Vagina (tissue), 2 donors: ENCODE results near the gene POLR2M. TPM values are rescaled to one million over a fixed set of nuclear protein-coding genes. Genes with fewer than 3 reads are reported as not detected.

Experiments used
- DNase-seq, 2 donors: peaks; one replicate each; pipeline ENCODE4 v3.0.0-alpha.2; 2017; ENCODE audit errors: extremely low spot score in 2 of 2
- H3K27ac ChIP-seq: fragments of 200-600 bp; sonication (generic); one replicate; pipeline ENCODE4 v1.5.1; 2019
- H3K27me3 ChIP-seq: fragments of 200-600 bp; sonication (generic); one replicate; pipeline ENCODE4 v1.5.1; 2019
- H3K36me3 ChIP-seq, 2 donors: fragments of 200-600 bp; sonication (generic); one replicate each; pipeline ENCODE4 v1.5.1; 2017 to 2019
- H3K4me1 ChIP-seq: fragments of 200-600 bp; sonication (generic); one replicate; pipeline ENCODE4 v1.5.1; 2019
- H3K4me3 ChIP-seq, 2 donors: fragments of 200-600 bp; sonication (generic); 1 replicate in 1 of 2; 2 replicates in 1 of 2; pipeline ENCODE4 v1.5.1; 2016 to 2019
- H3K9me3 ChIP-seq: fragments of 200-600 bp; sonication (generic); one replicate; pipeline ENCODE4 v1.5.1; 2019
- POLR2A ChIP-seq, 2 donors: fragments of 450-650 bp; IDR thresholded peaks; one replicate each; pipeline ENCODE4 v1.6.1; 2017; ENCODE audit warnings: antibody characterized with exemption in 2 of 2, mild to moderate bottlenecking in 2 of 2, moderate library complexity in 2 of 2
- POLR2AphosphoS5 ChIP-seq, 2 donors: sonication (generic); formaldehyde crosslinking; IDR thresholded peaks; one replicate each; pipeline ENCODE4 v1.9.0; 2017; ENCODE audit warnings: antibody characterized with exemption in 2 of 2, mild to moderate bottlenecking in 2 of 2, low read depth in 1 of 2; ENCODE audit not compliant: insufficient read depth in 1 of 2
- intact Hi-C: fragments of 100-400 bp; cut with DNase I; formaldehyde crosslinking; loops from one replicate; pipeline ENCODE4 v1.15.1; 2023
- total RNA-seq: library from RNA; depleted of rRNA; stranded (reverse); fragments of >200 nt; gene quantifications from one replicate; pipeline ENCODE4 v1.2.3, GENCODE V29; 2016
- TF ChIP-seq, protein P1 (sequence below), 3 experiments: fragments of 450-650 bp in 2 of 3; fragments of 200-600 bp in 1 of 3; sonication (generic) in 1 of 3; IDR thresholded peaks; one replicate each; pipeline ENCODE4 v1.5.1; 2017 to 2019; ENCODE audit warnings: antibody characterized with exemption in 3 of 3, mild to moderate bottlenecking in 2 of 3, moderate library complexity in 2 of 3

The POLR2M gene
- total RNA-seq, 1 donor from 2014 or later = 204 TPM

DNA sequence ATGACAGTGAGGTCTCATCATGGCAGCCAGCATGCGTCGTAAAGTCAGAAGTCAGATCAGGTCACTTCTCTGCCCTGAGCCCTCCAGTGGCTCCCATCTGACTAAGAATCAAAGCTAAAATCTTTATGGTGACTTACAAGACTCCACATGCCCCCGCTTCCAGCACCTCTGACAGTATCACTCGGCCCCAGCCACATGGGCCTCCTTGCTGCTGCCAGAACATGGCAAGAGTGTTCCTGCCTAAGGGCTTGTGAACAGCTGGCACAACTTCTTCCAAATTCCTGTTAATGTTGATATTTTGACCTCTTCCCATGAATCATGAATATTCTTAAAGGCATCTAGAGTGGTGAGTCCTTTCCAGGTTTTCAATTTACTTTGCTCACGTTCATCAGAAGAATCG, 20.5 kb downstream of the POLR2M start:
- TF ChIP-seq POLR2A (IDR thresholded peaks at IDR 0.05) (no peak), POLR2AphosphoS5 (IDR thresholded peaks at IDR 0.05; ENCODE audit: insufficient read depth in 1 of 2, low read depth in 1 of 2) (no peak)
- TF ChIP-seq, protein P1, sequence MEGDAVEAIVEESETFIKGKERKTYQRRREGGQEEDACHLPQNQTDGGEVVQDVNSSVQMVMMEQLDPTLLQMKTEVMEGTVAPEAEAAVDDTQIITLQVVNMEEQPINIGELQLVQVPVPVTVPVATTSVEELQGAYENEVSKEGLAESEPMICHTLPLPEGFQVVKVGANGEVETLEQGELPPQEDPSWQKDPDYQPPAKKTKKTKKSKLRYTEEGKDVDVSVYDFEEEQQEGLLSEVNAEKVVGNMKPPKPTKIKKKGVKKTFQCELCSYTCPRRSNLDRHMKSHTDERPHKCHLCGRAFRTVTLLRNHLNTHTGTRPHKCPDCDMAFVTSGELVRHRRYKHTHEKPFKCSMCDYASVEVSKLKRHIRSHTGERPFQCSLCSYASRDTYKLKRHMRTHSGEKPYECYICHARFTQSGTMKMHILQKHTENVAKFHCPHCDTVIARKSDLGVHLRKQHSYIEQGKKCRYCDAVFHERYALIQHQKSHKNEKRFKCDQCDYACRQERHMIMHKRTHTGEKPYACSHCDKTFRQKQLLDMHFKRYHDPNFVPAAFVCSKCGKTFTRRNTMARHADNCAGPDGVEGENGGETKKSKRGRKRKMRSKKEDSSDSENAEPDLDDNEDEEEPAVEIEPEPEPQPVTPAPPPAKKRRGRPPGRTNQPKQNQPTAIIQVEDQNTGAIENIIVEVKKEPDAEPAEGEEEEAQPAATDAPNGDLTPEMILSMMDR (IDR thresholded peaks at IDR 0.05) = no peak
- no peak overlapping the region for H3K4me3 ChIP-seq
- intact Hi-C loops = no loop called here
- H3K27me3 ChIP-seq = no peaks in the 10 kb centered on the region
- H3K4me1 ChIP-seq = no peaks in the 10 kb centered on the region
- H3K36me3 ChIP-seq = no peaks in the 10 kb centered on the region
- DNase-seq = no peak
- no peaks in the 10 kb centered on the region for H3K9me3 ChIP-seq
- H3K27ac ChIP-seq = no peak overlapping the region

DNA sequence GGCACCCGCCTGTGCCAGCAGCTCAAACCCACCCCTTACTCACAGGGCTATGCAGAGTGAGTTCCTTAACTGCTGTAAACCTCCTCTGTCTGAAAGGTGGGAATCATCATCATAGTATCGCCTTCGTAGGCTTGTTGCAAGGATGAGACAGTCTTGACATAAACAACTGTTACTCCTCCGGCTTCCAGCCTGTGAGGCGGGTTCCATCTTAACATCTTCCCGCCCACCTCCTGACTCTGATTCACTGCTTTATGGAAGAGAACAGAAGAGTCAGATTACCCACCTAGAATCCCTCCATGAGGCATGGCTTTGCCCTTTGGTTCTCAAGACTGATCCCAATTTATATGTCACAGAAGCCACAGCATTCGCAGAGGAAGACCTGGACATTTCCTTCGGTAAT, 21.9 kb downstream of the POLR2M start:
- Histone ChIP-seq H3K9me3 (no peaks in the 10 kb centered on the region), H3K4me1 (no peaks in the 10 kb centered on the region), H3K36me3 (no peaks in the 10 kb centered on the region), H3K27ac (no peak overlapping the region), H3K4me3 (no peak overlapping the region), H3K27me3 (no peaks in the 10 kb centered on the region)
- TF ChIP-seq POLR2AphosphoS5 (IDR thresholded peaks at IDR 0.05; ENCODE audit: insufficient read depth in 1 of 2, low read depth in 1 of 2) (no peak), POLR2A (IDR thresholded peaks at IDR 0.05) (no peak)
- TF ChIP-seq, protein P1 (IDR thresholded peaks at IDR 0.05) = no peak
- no peak for DNase-seq
- intact Hi-C loops = no loop called here

DNA sequence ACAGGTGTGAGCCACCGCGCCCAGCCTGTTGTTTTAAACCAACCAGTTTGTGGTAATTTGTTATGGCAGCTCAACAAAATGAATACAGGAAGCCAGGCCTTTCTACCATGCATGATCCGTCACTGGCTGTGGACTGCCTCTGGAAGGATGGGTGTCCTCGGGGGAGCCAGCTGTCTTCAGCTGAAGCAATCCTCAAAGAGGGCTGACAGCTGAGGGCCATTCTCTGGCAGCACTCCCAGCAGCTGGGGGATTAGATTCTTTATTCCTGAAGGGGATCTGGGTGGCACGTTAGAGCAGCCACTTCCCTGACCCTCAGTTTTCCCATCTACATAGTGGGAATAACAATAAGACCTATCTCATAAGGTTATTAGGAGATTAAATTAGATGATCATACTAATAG, 24.4 kb downstream of the POLR2M start:
- intact Hi-C loops = no loop called here
- H3K27me3 ChIP-seq = no peaks in the 10 kb centered on the region
- DNase-seq = no peak

DNA sequence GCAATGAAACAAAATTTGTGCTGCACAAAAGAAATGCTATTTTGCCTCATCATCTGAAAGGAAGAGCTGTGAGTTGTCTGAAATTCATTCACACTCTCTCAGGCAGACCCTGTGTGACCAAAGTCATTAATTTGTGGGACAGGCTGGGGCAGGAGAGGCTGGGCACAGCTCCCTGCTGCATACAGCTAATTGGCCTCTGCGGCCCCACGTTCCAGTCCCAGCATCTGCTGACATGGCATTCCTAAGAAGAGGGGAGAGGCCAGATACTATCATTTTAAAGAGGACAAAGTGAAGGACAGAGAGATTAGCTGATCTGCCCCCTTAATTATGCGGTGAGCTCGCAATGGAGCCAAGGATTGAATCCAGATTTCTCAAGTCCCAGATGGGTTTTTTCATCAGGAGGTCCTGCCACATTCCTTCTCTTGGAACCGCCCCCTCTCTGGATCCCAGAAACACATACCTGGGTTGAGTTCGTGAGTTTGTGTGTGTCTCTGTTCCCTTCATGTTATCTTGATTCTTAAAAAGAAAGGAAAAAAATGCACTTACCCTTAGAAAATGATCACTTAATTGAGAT, 25.1 kb downstream of the POLR2M start:
- intact Hi-C loops = no loop called here

More for the DNA sequence above, 24.4 kb downstream of the POLR2M start:
- TF ChIP-seq, protein P1 (IDR thresholded peaks at IDR 0.05) = no peak
- no peak for TF ChIP-seq POLR2AphosphoS5 (IDR thresholded peaks at IDR 0.05; ENCODE audit: insufficient read depth in 1 of 2, low read depth in 1 of 2)
- TF ChIP-seq POLR2A (IDR thresholded peaks at IDR 0.05) = no peak
- Histone ChIP-seq H3K36me3 (no peaks in the 10 kb centered on the region), H3K4me1 (peaks cover 4% of the 10 kb centered on the region), H3K4me3 (no peak overlapping the region), H3K9me3 (no peaks in the 10 kb centered on the region), H3K27ac (no peak overlapping the region)

More for the DNA sequence above, 25.1 kb downstream of the POLR2M start:
- H3K27ac ChIP-seq = no peak overlapping the region
- no peaks in the 10 kb centered on the region for H3K36me3 ChIP-seq
- no peak for DNase-seq
- H3K4me3 ChIP-seq = no peak overlapping the region
- H3K9me3 ChIP-seq = no peaks in the 10 kb centered on the region
- TF ChIP-seq, protein P1 (IDR thresholded peaks at IDR 0.05) = no peak
- no peak for TF ChIP-seq POLR2AphosphoS5 (IDR thresholded peaks at IDR 0.05; ENCODE audit: insufficient read depth in 1 of 2, low read depth in 1 of 2)
- TF ChIP-seq POLR2A (IDR thresholded peaks at IDR 0.05) = no peak
- peaks cover 6% of the 10 kb centered on the region for H3K4me1 ChIP-seq
- H3K27me3 ChIP-seq = no peaks in the 10 kb centered on the region
